ENCODE measurements around the gene EPN1.
A peak's percentile ranks its signal among the peaks of the same experiment; 100 is the strongest.

EPN1 gene

DNA sequence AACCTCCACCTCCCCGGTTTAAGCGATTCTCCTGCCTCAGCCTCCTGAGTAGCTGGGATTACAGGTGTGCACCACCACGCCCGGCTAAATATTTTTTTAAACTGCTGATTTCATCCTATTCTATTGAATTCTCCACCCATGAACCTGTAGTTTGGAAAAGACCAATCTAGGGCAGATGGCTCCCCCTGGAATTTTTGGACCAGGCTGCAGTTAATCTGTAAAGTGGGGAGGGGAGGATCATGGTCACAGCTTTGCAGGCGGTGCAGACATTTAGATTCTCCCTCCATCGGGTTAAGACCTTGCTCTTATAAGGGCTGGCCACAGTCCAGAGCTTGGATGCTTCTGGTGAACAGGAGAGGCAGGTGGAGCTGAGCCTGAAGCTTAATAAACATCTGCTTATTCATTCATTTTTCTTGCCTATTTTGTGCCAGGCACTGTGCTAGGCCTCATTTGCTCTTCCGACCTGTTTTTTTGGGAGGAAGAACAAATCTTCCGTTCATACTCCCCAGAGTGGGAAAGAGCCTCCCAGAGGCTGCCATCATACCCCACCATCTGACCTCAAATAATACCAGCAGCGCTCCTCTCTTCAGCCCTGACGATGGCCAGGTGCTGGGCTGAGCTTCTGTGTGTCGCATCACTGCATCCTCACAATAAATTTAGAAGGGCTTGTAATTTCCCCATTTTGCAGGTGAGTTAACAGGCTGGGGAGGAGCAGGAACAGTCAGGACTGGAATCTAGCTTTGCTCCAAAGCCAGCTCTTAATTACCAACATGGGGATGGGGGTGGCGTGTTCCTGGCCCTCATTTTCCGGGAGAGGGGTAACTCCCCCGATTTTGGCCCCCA lies 27.9 kb upstream of the EPN1 start:
- DNase-seq = no peak

DNA sequence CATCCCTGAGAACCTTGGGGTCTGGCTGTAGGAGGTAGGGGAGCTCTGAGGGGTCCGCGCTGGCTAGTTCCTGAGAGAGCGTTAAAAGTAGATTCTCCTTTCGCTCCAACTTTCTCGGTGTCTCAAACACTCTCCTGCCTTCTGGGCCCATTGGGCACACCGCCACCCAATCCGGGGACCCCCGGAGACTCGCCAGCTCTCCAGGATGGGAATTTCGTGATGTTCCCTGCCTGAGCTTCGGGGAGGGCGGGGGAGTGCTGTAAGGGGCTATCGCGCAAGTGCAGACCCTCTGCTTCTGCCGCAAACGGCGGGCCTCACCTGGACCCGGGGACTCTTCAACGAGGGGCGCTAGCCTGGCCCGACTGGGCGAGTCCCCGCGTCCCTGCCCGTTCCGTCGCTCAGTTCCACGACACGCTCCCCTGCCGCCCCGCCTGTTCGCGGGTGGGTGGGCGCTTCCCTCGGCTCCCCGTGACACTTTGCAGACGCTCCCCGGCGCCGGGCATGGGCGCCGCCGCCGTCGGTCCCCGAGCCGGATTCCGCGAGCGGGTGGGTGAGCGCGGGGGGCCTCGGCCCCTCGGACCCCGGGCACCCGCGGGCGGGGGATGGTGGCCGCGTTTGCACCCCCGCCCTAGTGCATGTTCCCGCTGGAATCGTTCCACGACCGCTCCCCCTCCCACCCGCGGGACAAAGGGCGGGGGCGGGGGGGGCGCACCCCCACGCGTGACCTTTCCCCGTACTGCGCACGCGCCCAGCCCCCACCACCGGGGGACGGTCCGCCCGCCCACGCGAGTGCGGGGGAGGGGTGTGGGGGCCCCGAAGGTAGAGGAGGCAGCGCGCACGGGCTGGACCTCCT lies 27.1 kb upstream of the EPN1 start, which contains the start of gene CCDC106:
Gene CCDC106 (plus strand): TSS at position 481 of the 853 bp plus-strand sequence. CDS start 835 bp downstream, outside the sequence.
- DNase-seq = peak; percentile 32

DNA sequence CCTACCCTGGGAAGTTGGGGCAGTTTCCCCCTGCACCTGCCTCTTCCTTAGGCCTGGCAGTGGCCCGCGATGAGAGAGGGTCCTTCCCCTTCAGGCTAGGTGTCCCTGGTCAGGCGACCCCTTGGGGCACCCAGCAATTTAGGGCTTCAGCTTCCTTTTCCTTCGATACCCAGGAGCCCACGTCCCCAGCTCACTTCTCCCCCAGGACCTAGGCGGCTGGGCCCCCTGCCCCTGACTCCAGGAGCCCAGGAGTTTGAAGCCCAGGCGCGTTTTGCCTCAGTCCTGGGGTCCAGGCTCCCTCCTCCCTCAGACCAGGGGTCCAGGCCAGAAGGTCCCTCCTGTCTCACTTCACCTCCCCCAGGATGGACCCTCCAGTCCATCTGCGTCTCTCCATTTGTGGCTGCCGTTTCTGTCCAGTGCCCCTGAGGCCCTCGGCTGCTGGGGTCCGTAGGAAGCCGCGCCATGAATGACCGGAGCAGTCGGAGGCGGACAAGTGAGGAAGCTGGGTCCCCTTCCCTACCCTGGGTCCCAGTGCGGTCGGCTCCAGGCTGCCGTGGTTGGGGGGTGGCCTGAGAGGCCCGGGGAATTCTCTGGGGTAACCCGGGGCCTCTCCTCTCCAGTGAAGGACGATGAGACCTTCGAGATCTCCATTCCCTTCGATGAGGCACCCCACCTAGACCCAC lies 26.3 kb upstream of the EPN1 start:
- no peak for DNase-seq

DNA sequence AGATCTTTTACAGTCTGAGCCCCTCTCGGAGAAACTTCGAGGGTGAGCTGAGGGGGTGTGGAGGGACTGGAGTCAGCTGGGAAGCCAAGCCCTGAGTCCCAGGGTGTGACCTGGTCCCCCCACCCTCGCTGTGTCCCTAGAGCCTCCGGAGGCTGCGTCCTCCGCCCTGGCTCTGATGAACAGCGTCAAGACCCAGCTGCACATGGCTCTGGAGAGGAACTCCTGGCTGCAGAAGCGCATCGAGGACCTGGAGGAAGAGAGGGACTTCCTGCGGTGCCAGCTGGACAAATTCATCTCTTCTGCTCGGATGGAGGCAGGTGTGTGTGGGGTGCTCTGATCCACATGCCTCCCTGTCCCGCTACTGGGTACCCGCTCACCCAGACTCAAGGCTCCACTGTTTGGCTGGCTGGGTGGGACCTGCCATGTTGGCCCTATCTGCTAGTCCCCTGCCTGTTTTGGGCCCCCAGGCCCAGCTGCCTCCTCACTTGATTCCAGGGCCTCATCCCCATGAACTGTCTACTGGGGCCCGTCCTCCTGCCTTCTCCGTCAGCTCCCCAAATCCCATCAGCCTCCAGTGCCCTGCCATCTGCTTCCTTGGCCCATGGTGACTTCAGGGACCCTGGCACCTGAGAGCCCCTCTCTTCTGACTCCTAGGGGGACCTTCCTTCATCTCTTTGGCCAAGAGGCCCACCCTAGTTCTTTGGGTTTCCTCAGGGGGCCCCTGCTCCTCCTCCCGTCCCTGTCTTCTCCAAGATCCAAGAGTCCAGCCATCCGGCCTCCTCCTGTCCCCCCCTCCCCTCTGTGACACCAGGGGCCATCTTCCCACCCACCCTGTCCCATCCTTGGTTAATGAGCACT lies 25.5 kb upstream of the EPN1 start:
- no peak for DNase-seq

DNA sequence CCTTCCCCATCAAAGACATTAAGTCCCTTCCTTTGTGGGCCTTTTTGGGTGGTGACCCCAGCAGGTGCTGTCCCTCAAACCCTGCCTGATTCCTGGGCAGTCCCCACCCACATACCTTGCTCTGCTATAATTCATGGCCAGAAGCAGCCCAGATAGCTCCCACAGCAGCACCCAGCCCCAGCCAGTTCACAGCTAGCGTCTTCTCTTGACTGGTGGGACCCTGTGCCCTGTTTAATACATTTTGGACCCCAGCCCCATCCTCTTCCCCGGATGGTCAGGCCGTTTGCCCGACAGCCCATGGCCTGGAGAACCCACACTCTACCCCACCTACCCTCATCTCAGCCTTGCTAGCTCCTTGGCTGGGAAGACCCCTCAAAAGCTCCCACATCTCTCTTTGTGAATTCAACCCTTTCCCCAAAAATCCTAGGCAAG lies 24.9 kb upstream of the EPN1 start:
- DNase-seq = no peak

DNA sequence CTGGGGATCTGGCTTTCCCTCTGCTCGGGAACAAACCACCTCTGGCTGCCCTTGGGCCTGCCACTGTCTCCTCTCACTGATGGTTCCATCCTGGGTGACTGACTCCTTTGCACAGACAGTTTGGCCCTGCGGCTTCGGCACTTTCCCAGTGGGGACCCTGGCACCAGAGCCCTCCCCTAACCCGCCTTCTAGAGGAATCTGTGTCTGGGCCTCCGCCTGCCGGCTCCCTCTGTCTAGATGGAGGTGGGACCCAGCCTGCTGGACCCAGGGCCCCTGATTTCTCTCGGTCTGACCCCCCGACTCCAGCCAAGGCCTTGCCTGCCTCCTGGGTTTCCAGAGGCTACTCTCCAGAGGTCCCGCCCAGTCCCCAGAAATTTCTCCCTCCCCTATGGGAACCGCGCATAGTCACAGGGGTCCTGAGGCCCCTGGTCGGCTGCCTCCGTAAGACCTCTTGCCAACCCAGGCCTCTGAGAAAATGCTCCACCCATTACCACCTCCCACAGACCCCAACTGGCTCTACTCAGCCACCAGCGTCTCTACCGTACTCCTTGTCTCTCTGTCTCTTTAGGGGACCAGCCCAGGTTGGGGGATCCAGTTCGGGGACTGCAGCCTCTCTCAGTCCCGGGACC lies 24.3 kb upstream of the EPN1 start:
- no peak for DNase-seq

DNA sequence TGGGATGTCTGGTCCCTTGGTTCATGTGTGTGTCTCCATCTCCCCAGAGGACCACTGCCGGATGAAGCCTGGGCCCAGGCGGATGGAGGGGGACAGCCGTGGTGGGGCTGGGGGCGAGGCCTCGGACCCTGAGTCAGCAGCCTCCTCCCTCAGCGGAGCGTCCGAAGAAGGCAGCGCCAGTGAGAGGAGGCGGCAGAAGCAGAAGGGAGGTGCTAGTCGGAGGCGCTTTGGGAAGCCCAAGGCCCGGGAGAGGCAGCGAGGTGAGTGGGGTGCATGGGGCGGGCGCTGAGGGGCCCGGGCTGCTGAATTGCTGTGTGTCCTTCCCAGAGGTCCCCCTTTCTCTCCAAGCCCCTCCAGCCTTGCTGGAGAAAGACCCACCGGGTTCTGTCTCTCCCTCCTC lies 23.8 kb upstream of the EPN1 start:
- DNase-seq = no peak

DNA sequence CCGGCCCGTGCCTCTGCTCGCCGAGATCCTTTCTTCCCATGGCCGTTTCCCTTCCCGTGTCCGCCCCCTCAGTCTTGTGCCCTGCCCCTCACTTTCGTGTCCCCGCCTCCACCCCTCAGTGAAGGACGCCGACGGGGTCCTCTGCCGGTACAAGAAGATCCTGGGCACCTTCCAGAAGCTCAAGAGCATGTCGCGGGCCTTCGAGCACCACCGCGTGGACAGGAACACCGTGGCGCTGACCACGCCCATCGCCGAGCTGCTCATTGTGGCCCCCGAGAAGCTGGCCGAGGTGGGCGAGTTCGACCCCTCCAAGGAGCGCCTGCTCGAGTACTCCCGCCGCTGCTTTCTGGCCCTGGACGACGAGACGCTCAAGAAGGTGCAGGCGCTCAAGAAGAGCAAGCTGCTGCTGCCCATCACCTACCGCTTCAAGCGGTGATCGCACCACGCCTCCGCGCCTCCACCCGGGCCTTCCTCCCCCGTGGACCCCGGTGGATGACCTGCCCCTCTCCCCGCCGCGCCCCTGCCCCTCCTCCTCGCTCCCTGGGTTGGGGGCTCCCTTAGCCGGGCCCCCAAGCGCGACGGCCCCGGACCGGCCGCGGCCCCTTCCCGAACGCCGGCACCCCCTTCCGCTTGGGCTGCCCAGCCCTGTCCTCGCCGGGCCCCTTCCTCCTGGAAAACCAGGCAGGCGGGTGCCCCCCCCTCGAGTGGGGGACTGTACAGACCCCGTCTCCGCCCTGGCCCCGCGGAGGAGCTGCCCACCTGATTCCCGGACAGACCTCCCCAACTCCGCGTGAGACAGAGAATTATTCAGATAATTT lies 22.5 kb upstream of the EPN1 start:
- no peak for DNase-seq

DNA sequence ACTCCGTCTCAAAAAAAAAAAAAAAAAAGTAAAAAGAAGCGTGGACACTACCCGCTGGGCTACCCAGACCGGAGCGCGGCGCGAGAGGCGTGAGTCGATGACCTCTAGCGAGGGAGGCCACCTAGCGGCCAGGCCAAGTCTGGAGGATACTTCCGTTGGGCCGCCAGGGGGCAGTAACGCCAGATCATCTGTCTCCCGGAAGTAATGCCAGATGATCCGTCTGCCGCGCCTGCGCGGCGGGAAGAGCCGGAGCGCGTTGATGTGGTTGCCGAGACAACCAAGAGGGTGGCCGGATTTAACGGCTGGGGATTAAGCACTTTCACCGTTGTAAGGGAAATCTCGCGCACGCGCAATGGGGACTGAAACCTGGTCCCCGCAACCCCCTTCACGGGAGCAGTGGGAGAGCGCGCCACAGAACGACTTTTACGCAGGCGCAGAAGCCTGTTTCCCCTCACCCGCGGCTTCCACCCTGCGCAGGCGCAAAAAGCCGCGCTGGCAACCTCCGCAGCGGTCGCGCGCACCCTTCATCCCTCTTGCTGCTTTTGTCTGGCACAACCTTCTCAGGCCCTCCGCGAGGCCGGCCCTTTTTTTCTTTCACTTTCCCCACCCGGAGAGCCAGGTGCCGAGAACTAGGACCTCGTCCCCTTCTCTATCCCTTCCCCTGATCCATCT lies 21.2 kb upstream of the EPN1 start:
- DNase-seq = peak; percentile 96

DNA sequence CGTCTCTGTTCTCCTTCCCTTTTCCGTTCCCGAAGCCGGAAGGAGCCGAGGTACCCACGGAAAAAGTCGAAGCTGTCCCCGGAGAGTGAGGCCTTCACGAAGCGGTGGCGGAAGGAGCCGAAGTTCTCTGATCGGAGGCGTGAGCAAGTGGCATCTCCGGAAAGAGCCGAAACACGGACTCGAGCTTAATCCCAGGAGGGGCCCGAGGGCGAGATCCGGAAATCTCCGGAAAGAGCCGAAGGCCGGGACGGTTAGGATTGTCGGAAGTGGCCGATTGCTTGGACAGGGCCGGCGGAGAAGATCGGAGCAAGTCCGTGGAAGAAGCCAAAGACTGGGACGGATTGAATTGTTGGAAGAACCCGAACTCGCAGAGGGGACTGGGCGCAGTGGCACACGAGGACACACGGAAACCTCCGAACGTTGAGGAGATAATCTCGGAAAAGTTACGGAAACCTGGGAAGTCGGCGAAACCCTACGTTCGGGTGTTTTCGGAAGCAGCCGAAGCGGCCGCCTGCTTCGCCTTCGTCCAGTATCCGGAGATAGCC lies 20.6 kb upstream of the EPN1 start:
- peak; percentile 100 for DNase-seq

DNA sequence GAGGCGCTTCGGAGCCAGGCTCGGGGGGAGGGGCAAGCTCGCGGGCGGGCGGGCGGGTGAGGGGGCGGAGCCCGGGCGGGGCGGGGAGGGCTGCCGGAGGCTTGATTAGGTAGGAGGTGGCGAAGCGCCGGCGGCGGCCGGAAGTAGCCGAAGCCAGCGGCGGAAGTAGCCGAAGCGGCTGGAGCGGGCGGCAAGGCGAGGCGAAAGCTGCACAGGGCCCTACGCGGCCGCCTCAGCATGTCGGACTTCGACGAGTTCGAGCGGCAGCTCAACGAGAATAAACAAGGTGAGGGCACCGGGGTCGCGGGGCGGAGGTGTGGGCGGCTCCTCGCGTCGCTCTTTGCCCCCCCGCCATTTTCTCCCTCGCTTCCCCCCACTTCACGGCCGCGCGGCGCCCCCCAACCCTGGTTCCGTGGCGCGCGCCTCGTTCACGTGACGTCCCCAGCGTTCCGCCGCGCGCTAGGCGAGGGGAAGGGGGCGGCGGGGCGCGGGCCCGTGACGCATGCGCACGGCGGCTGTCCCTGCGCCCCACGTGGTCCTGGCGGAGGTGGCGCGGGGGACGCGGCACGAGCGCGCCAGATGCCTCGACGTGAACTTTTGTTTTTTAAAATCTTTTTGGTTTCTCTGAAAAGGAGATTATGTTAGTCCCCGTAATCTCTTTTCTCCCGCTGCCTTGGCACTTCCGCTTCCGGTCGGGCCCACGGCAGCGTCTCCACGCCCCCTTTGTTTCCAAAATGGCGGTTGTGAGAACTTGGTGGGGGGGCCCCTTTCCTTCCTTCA lies 20.0 kb upstream of the EPN1 start, which contains the start of gene U2AF2:
Gene U2AF2 (plus strand): TSS at position 168 of the 780 bp plus-strand sequence. CDS start 70 bp downstream, at position 238.
- peak; percentile 94 for DNase-seq

DNA sequence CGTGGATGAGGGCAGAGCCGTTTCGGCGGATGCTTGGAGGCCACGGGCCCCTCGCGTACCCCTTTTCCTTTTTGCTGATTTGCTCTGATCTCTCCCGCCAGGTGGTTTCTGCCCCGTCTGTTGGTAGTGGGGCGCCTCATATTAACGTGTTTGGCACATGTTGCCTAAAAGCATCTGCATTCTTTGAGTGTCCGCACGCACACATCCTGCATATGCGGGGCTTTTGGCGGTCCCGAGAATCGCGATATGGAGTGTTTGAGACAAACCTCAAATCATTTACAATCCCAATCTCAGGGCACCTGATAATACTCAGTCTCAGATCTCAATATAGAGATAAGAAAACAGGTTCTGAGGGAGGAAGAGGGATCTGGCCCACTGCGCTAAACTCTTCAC lies 19.4 kb upstream of the EPN1 start:
- no peak for DNase-seq

DNA sequence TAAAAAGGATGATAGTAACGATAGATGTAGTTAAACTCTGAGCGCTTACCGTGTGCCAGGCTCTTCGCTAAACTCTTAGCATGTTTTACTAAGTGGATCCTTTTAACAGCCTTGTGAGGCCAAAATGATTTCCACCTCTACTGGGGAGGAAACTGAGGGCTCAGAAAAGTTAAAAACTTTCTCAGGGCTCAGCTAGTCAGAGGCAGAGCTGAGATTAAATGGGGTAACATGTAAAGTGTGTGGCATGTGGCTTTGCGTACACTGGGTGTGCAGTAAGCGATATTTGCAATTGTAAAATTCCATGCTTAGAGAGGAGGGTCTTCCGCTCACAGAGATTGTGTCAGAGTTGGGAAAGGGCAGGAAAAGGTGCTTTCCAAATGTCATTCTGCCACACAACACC lies 18.5 kb upstream of the EPN1 start:
- no peak for DNase-seq

DNA sequence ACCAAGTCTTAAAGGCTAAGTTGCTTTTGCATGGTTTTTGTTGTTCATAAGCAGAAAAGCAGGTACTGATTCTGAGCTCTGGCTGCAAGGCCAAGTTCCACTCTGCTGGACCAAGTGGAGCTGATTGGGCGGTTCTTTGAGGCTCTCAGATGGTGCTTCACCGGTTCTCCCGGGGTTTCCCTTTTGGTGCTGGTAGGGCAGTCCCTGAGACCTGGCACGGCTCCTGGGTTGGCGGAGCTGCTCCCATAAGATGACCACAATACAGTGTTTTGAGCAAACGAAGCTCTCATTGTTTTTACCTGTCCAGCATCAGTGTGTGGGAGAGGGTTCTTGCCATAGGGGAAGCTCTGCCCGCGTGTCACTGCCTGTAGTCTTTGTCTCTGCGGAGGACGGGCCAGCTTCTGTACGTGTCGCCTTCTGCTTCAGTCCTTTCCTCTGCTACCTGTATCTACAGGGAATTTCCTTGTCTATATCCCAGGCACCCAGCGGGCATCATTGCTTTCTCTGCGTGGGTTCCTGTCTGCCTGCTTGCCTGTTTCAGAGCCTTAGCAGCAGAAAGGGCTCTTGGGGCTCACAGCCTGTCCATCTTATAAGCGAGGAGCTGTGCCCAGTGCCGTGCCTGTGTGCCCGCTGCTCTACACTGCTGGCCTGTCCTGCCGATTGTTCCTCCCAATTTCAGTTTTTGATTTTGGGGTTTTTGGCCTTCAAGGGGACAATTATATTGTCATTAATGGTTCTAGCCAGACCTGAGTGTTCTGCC lies 17.9 kb upstream of the EPN1 start:
- DNase-seq = no peak

DNA sequence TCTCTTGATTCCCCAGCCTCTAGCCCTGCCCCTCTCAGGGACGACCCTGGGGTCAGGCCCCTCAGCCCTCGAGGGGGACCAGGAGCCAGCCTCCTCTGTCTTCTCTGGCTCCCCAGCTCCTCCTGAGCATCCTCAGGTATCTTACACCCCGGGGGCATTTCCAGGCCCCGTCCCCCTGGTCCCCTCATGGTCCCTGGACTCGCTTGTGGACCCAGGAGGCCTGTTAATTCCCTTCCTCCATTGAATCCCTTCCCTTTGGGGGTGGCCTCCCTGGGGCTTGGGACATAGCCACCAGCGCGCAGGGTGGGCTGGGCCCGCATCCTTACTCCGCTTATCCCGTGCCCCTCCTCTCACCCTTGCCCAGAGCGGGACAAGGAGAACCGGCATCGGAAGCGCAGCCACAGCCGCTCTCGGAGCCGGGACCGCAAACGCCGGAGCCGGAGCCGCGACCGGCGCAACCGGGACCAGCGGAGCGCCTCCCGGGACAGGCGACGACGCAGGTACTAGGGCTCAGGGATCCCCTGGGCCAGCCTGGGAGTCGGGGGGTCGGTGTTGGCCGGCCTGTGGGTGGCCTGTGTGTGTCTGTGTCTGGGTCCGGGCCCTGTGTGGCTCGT lies 16.1 kb upstream of the EPN1 start:
- no peak for DNase-seq

DNA sequence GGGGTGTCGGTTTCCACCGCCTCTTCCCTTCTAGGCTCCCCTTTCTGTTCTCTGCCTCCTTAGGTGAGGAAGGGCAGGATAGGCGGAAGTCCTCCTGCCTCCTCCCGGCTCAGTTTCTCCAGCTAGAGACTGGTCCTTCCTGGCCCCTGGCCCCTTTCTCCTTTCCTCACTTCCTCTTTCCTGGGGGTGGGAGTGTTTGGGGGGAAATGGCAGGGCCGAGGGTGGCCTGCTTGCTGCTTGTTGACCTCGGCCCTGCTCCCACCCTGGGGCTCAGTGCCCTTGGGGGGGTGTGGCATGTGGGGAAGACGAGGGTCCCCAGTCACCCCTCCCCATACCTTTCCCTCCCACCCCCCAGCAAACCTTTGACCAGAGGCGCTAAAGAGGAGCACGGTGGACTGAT lies 15.2 kb upstream of the EPN1 start:
- no peak for DNase-seq

DNA sequence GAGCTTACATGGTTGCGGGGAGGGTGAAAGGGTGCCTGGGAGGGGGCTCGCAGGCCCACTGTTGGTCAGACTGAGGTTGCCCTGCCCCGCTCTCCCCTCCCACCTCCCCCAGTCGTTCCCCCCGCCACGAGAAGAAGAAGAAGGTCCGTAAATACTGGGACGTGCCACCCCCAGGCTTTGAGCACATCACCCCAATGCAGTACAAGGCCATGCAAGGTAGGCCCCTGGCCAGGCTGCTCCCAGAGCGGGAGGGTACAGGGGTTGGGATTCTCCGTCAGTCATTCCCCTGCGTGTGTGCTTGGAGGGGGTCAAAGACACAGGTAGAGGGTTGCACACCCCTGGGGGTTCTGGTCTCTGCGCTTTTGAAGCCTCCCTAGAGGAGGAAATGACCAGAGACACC lies 14.6 kb upstream of the EPN1 start:
- DNase-seq = no peak

DNA sequence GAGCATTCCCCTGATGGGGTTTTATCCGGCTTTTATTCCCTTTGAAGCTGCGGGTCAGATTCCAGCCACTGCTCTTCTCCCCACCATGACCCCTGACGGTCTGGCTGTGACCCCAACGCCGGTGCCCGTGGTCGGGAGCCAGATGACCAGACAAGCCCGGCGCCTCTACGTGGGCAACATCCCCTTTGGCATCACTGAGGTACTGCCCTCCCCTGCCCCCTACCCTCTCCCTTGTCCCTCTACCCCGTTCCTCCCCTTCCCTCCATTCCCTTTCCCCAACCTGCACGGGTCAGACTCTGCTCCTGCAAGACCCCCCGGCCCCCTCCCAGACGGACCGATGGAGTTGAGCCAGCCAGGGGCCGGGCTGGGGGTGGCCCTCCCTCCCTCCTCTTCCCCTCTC lies 14.0 kb upstream of the EPN1 start:
- DNase-seq = no peak

Measured in inflammatory macrophage treated with lipopolysaccharide for 4 hours (primary cell).